HFF-Myc (cell line): ENCODE measurements around the gene KLRB1.

Experiments
- DNase-seq: peaks from one replicate; pipeline ENCODE4 v3.0.0-alpha.2; 2011; ENCODE audit warnings: low read depth; ENCODE audit errors: extremely low read depth
- H3K4me3 ChIP-seq: replicated peaks from 2 replicates; pipeline ENCODE4 v1.5.1; 2011; ENCODE audit warnings: low read depth, mild to moderate bottlenecking, control low read depth, low read length
- CTCF ChIP-seq: IDR thresholded peaks from 2 replicates; pipeline ENCODE4 v1.5.1; 2012; ENCODE audit warnings: mild to moderate bottlenecking, low read depth, low read length, control low read depth; ENCODE audit errors: missing control alignments

The KLRB1 gene

DNA sequence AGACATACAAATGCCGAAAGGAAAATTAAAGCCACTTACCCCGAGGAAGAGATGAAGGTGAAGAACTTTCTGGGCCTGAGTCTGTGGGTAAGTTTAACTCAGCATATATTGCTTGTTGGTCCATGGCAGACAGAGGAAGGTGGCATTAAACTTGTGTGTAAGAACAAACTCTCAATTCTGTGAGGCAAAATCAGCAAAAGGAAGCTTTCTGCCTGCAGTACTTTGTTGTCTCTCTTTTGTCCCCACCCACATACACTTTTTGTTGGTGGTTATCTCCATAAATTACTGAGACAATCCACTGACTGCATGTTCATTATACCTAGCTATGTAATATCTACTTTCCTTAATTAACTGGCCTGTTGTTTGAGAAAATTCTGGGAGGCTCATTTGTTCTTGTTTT, at the start of gene KLRB1:
Gene KLRB1, minus strand, starts transcription at position 201 of the 400 bp plus-strand sequence. Its CDS starts 77 bp downstream, at position 124.
- no peak for DNase-seq
- no peak within 1 kb of the TSS for H3K4me3 ChIP-seq
- no peak for TF ChIP-seq CTCF

DNA sequence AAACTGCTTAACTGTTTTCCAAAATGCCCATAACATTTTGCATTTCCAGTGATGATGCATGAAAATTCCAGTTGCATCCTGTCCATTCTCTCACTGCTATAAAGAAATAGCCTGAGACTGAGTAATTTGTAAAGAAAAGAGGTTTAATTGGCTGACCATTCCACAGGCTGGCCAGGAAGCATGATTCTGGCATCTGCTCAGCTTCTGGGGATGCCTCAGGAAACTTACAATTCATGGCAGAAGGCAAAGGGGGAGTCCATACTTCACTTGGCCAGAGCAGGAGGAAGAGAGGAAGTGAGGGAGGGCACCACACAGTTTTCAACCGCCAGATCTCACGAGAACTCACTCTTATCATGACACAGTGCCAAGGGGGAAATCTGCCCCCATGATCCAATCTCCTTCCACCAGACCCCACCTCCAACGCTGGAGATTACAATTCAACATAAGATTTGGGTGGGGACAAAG, 43.6 kb upstream of the KLRB1 start:
- no peak overlapping the region for H3K4me3 ChIP-seq
- no peak for DNase-seq
- no peak for TF ChIP-seq CTCF

DNA sequence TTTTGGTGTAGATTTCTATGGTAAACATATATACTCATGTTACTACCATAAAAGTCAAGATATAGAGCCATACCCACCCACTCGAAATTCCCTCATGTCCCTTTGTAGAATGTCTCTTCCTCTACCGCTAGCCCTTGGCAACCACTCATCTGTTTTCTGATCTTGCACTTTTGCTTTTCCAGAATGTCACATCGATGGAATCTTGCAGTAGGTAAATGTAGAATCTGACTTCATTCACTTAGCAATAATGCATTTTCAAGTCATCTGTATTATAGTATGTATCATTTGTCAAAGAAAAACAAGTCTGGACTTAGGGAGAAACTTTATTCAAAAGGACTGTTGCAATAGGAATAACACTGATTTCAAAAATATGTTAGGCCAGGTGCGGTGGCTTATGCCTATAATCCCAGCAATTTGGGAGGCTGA, 42.4 kb upstream of the KLRB1 start:
- TF ChIP-seq CTCF, result no peak
- peak overlapping the region; percentile 61 for H3K4me3 ChIP-seq
- DNase-seq, result no peak

DNA sequence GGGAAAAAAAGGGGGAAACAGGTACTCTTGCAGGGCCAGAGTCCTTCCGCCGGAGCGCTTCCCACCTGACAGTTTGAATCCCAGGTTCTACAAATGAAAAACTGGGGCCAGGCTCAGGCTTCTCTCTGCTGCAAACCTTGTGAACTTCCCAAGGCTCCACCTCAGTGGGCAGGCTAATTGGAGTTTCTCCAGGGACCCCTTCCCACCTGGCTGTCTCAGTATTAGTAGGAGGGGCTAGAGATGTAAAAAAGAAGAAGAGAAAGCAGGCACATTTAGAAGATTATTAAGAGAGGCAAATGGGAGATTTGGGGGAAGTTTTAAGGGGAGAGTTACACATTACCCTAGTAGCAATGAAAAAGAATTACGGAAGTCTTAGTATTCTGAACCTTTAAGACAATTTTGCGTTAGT, 41.8 kb upstream of the KLRB1 start:
- no peak for DNase-seq
- no peak for TF ChIP-seq CTCF
- H3K4me3 ChIP-seq, result peak overlapping the region; percentile 61

- peak overlapping the region; percentile 61 for H3K4me3 ChIP-seq
- no peak for DNase-seq
- TF ChIP-seq CTCF, result no peak
Observed at GRCh38 chr12:9648701-9649531, 41.2 kb upstream of the KLRB1 start.

- peak overlapping the region; percentile 61 for H3K4me3 ChIP-seq
- no peak for DNase-seq
- TF ChIP-seq CTCF, result no peak
Observed at GRCh38 chr12:9647825-9648700, 40.3 kb upstream of the KLRB1 start.
